Hepatic stellate cell (primary cell): ENCODE results near the gene ADAM12.
"Not testable (repeated sequence)": the region's sequence is repeated elsewhere in the genome, so short reads cannot be mapped to it uniquely, and the experiment has no call there.

ENCODE experiments used
- DNase-seq: peaks from one replicate; pipeline ENCODE4 v3.0.0; 2011; ENCODE audit warnings: low spot score

Gene ADAM12

GRCh38 chr10:125982260-125982948, 405.9 kb downstream of the ADAM12 start:
- DNase-seq: peak; percentile 48

DNA sequence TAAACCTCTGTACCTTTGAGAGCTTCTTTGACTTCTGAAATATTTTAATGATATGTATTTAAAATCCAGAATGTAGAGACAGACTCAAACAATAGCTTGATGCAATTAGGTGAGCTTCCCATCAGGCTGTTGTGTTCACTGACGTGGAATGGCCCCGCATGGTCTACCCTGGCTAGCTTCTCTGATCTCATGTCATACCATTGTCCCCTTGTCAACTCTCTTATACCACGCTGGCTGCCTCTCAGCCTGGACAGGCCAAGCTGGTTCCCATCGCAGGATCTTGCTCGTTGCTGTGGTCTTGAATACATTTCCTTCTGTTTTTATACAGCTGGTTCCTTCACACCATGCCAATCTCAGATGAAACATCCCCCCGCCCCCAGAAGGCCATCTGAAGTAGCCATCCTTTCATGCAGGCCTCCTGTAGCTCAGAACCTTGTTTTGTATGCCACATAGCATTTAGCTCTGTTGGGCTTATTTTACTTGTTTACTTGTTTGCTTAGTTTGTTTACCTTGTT, 407.7 kb downstream of the ADAM12 start:
- DNase-seq: no peak

DNA sequence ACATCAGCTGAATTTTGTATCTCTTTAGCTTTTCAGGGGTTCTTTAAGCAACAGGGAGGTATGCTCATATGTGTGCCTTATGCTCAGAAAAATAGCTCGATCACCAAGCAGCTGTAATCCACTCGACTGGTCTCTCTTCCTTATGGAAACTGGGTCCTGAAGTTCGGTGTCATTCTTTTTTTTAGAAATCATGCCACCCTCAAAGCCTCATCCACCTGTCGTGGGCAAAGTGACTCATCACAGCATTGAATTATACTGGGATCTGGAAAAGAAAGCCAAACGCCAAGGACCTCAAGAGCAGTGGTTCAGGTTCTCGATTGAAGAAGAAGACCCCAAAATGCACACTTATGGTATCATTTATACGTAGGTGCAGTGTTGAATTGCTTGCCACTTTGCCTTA, 408.3 kb downstream of the ADAM12 start:
- DNase-seq: no peak

DNA sequence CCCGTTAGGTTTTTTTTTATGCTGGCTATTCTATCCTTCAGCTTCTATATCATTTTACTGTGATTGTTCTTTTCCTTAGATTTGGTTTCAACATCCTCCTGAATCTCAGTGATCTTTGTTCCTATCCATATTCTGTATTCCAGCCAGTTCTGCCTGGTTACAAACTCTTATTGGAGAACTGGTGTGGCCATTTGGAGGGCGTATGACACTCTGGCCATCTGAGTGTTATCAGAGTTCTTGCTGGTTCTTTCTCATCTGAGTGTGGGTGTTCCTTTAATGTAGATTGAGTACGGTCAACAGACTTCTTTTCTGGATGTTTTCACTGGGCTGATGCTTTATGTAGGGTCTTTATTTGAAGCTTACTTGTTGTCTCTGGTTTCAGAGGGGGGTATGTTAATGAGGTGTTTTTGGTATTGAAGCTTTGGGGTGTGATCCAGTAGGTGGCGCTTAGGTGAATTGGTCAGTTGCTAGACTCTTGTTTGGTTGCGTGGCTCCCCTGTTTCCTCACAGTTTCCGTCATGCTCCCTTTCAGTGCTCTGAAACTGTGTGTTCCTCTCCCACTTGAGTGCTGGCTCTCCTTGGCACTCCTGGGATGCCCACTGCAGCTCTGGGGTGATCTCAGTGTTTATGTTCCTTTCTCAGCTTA, 411.2 kb downstream of the ADAM12 start:
- DNase-seq: no peak

GRCh38 chr10:125970077-125970630, 418.1 kb downstream of the ADAM12 start:
- not testable (repeated sequence) for DNase-seq

DNA sequence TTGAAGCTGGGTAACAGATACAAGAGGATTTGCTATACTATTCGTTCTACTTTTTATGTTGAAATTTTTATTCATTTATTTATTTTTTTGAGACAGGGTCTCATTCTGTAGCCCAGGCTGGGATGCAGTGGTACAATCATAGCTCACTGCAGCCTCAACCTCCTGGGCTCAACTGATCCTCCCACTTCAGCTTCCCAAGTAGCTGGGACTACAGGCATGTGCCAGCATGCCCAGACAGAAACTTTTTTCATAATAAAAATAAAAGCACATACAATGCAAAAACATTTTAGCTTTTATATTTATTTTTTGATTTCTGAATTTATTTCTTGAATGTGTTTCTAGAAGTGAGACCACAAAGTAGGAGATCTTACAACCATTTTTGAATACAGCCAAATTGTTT, 420.7 kb downstream of the ADAM12 start:
- DNase-seq: no peak

- no peak for DNase-seq
Observed at GRCh38 chr10:125964558-125964957, 423.7 kb downstream of the ADAM12 start.
